Measurements from ENCODE around the gene HOMER1. TPM values are rescaled to one million over a fixed set of nuclear protein-coding genes. Genes with fewer than 3 reads are reported as not detected.

Gene HOMER1
- total RNA-seq, 4 donors from 2014 or later: 3.3 to 73.2 (median 4.0) TPM; not detected in 1

- Histone ChIP-seq H3K9me3 (no peaks in the 10 kb centered on the region), H3K4me3 (no peak overlapping the region), H3K36me3 (no peaks in the 10 kb centered on the region), H3K27me3 (no peaks in the 10 kb centered on the region), H3K27ac (no peak overlapping the region), H3K4me1 (no peaks in the 10 kb centered on the region)
- TF ChIP-seq POLR2A (IDR thresholded peaks at IDR 0.05) (no peak), EP300 (IDR thresholded peaks at IDR 0.05; ENCODE audit: low read depth) (no peak), CTCF (IDR thresholded peaks at IDR 0.05) (no peak), POLR2AphosphoS5 (IDR thresholded peaks at IDR 0.05) (no peak)
- DNase-seq: no peak
- intact Hi-C loops (cut with DNase I; ENCODE audit: low total_unique reads) (no loop called here), in situ Hi-C loops (cut with MboI; ENCODE audit: low pct_ligation_motif_present in 1 of 4, low pct_unique_long_range_greater_than_20kb in 1 of 4, low sequenced_read_pairs in 3 of 4) (loop anchor here in 1 of 4 donors (10.0 kb wide), 1 partner anchor 534 kb away; no protein-coding TSS in a partner anchor)
- 68 to 79% methylated on average over 5 to 6 of the region's 6 CpGs for WGBS, 2 donors (ENCODE audit: low coverage in 1 of 2)
Measured at GRCh38 chr5:79540939-79541338, 27.0 kb upstream of the HOMER1 start.

GRCh38 chr5:79536193-79536906 is 22.4 kb upstream of the HOMER1 start:
- Histone ChIP-seq H3K4me3 (no peak overlapping the region), H3K9me3 (no peaks in the 10 kb centered on the region), H3K27ac (no peak overlapping the region), H3K4me1 (no peaks in the 10 kb centered on the region), H3K36me3 (no peaks in the 10 kb centered on the region), H3K27me3 (no peaks in the 10 kb centered on the region)
- TF ChIP-seq POLR2A (IDR thresholded peaks at IDR 0.05) (no peak), CTCF (IDR thresholded peaks at IDR 0.05) (no peak), POLR2AphosphoS5 (IDR thresholded peaks at IDR 0.05) (no peak), EP300 (IDR thresholded peaks at IDR 0.05; ENCODE audit: low read depth) (no peak)
- intact Hi-C loops (cut with DNase I; ENCODE audit: low total_unique reads) (no loop called here), in situ Hi-C loops (cut with MboI; ENCODE audit: low pct_ligation_motif_present in 1 of 4, low pct_unique_long_range_greater_than_20kb in 1 of 4, low sequenced_read_pairs in 3 of 4) (no loop called here)
- DNase-seq: no peak
- 86 to 93% methylated on average over 2 to 3 of the region's 3 CpGs for WGBS, 2 donors (ENCODE audit: low coverage in 1 of 2)

GRCh38 chr5:79535477-79536192 is 21.7 kb upstream of the HOMER1 start:
- TF ChIP-seq CTCF (IDR thresholded peaks at IDR 0.05) (no peak), EP300 (IDR thresholded peaks at IDR 0.05; ENCODE audit: low read depth) (no peak), POLR2A (IDR thresholded peaks at IDR 0.05) (no peak), POLR2AphosphoS5 (IDR thresholded peaks at IDR 0.05) (no peak)
- WGBS, 2 donors (ENCODE audit: low coverage in 1 of 2): 44 to 85% methylated on average over 2 to 4 of the region's 4 CpGs
- H3K4me3 ChIP-seq: no peak overlapping the region
- H3K27ac ChIP-seq: no peak overlapping the region
- DNase-seq: no peak
- intact Hi-C loops (cut with DNase I; ENCODE audit: low total_unique reads) (no loop called here), in situ Hi-C loops (cut with MboI; ENCODE audit: low pct_ligation_motif_present in 1 of 4, low pct_unique_long_range_greater_than_20kb in 1 of 4, low sequenced_read_pairs in 3 of 4) (no loop called here)
- H3K4me1 ChIP-seq: no peaks in the 10 kb centered on the region
- no peaks in the 10 kb centered on the region for H3K36me3 ChIP-seq
- no peaks in the 10 kb centered on the region for H3K9me3 ChIP-seq
- H3K27me3 ChIP-seq: no peaks in the 10 kb centered on the region

- intact Hi-C loops (cut with DNase I; ENCODE audit: low total_unique reads): no loop called here
- in situ Hi-C loops (cut with MboI; ENCODE audit: low pct_ligation_motif_present in 1 of 4, low pct_unique_long_range_greater_than_20kb in 1 of 4, low sequenced_read_pairs in 3 of 4): no loop called here
- Histone ChIP-seq H3K4me1 (no peaks in the 10 kb centered on the region), H3K4me3 (no peak overlapping the region), H3K27me3 (no peaks in the 10 kb centered on the region), H3K9me3 (peaks cover 9 to 12% of the 10 kb centered on the region in 2 donors), H3K36me3 (no peaks in the 10 kb centered on the region), H3K27ac (no peak overlapping the region)
- no peak for DNase-seq
- WGBS, 2 donors (ENCODE audit: low coverage in 1 of 2): 71 to 72% methylated on average over 3 to 5 of the region's 5 CpGs
- TF ChIP-seq POLR2AphosphoS5 (IDR thresholded peaks at IDR 0.05) (no peak), POLR2A (IDR thresholded peaks at IDR 0.05) (no peak), CTCF (IDR thresholded peaks at IDR 0.05) (no peak), EP300 (IDR thresholded peaks at IDR 0.05; ENCODE audit: low read depth) (no peak)
Measured at GRCh38 chr5:79529110-79529509, 15.2 kb upstream of the HOMER1 start.

Data from transverse colon (tissue), 4 donors.